ENCODE measurements around the gene RXRG. TPM values are rescaled to one million over a fixed set of nuclear protein-coding genes. Genes with fewer than 3 reads are reported as not detected.

The RXRG gene
- total and polyA plus RNA-seq, 2 of the 8 experiments (the other 6 are each of a cell fraction or from before 2014, with no cell fraction given) = not detected

DNA sequence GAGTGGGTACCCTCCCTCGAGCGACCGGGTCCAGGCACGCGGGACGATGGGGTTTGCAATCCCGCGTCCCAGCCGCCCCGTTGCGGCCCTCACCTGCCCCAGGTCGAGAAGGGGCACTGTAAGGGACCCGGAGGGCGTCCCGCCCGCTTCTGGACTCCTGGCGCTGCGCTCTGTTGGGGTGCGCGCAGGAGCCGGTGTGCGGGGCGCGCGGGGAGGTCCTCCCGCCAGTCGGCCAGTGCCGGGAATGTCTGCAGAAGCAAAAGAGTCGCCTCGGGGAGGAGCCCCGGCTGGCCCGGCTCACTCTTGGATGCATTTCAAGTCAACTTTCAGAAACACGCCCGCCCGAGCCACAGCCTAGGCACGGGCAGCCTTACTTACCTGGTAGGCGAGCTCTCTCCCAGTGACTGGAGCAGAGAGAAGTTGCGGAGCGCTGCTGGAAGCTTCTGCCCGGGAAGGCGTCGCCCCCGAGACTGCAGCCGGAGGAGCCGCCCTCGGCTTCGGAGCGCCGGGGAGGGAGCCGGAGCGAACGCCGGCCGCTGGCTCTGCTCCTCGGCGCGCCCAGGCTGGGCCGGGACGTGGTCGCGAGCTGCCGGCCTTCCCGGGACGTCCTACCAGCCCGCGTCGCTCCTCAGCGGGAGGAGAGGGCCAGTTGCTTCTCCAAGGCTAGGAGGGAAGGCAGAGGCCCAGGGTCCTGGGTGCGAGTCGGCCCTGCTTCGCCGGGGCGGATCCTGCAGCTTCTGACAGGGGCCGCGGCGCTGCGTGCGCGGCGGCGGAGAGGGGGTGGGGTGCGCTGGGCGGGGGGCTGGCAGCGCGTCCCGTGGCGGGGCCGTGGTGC is 88.7 kb downstream of the RXRG start, which contains the start of gene LMX1A (continued):
- TF ChIP-seq, protein P1, sequence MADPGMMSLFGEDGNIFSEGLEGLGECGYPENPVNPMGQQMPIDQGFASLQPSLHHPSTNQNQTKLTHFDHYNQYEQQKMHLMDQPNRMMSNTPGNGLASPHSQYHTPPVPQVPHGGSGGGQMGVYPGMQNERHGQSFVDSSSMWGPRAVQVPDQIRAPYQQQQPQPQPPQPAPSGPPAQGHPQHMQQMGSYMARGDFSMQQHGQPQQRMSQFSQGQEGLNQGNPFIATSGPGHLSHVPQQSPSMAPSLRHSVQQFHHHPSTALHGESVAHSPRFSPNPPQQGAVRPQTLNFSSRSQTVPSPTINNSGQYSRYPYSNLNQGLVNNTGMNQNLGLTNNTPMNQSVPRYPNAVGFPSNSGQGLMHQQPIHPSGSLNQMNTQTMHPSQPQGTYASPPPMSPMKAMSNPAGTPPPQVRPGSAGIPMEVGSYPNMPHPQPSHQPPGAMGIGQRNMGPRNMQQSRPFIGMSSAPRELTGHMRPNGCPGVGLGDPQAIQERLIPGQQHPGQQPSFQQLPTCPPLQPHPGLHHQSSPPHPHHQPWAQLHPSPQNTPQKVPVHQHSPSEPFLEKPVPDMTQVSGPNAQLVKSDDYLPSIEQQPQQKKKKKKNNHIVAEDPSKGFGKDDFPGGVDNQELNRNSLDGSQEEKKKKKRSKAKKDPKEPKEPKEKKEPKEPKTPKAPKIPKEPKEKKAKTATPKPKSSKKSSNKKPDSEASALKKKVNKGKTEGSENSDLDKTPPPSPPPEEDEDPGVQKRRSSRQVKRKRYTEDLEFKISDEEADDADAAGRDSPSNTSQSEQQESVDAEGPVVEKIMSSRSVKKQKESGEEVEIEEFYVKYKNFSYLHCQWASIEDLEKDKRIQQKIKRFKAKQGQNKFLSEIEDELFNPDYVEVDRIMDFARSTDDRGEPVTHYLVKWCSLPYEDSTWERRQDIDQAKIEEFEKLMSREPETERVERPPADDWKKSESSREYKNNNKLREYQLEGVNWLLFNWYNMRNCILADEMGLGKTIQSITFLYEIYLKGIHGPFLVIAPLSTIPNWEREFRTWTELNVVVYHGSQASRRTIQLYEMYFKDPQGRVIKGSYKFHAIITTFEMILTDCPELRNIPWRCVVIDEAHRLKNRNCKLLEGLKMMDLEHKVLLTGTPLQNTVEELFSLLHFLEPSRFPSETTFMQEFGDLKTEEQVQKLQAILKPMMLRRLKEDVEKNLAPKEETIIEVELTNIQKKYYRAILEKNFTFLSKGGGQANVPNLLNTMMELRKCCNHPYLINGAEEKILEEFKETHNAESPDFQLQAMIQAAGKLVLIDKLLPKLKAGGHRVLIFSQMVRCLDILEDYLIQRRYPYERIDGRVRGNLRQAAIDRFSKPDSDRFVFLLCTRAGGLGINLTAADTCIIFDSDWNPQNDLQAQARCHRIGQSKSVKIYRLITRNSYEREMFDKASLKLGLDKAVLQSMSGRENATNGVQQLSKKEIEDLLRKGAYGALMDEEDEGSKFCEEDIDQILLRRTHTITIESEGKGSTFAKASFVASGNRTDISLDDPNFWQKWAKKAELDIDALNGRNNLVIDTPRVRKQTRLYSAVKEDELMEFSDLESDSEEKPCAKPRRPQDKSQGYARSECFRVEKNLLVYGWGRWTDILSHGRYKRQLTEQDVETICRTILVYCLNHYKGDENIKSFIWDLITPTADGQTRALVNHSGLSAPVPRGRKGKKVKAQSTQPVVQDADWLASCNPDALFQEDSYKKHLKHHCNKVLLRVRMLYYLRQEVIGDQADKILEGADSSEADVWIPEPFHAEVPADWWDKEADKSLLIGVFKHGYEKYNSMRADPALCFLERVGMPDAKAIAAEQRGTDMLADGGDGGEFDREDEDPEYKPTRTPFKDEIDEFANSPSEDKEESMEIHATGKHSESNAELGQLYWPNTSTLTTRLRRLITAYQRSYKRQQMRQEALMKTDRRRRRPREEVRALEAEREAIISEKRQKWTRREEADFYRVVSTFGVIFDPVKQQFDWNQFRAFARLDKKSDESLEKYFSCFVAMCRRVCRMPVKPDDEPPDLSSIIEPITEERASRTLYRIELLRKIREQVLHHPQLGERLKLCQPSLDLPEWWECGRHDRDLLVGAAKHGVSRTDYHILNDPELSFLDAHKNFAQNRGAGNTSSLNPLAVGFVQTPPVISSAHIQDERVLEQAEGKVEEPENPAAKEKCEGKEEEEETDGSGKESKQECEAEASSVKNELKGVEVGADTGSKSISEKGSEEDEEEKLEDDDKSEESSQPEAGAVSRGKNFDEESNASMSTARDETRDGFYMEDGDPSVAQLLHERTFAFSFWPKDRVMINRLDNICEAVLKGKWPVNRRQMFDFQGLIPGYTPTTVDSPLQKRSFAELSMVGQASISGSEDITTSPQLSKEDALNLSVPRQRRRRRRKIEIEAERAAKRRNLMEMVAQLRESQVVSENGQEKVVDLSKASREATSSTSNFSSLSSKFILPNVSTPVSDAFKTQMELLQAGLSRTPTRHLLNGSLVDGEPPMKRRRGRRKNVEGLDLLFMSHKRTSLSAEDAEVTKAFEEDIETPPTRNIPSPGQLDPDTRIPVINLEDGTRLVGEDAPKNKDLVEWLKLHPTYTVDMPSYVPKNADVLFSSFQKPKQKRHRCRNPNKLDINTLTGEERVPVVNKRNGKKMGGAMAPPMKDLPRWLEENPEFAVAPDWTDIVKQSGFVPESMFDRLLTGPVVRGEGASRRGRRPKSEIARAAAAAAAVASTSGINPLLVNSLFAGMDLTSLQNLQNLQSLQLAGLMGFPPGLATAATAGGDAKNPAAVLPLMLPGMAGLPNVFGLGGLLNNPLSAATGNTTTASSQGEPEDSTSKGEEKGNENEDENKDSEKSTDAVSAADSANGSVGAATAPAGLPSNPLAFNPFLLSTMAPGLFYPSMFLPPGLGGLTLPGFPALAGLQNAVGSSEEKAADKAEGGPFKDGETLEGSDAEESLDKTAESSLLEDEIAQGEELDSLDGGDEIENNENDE (IDR thresholded peaks at IDR 0.05; ENCODE audit: insufficient replicate concordance, low read length) = no peak
- TF ChIP-seq SIRT6 (IDR thresholded peaks at IDR 0.05; ENCODE audit: low read length) (no peak), POLR2AphosphoS5 (IDR thresholded peaks at IDR 0.05; ENCODE audit: low read depth, low read length) (no peak), CTBP2 (IDR thresholded peaks at IDR 0.05; ENCODE audit: borderline replicate concordance, insufficient read depth, insufficient read length, low read length) (peak; percentile 42), NANOG (IDR thresholded peaks at IDR 0.05; ENCODE audit: insufficient read depth, low read depth, low read length, poor library complexity, severe bottlenecking) (no peak), BRCA1 (IDR thresholded peaks at IDR 0.05; ENCODE audit: low read depth, low read length) (no peak), SIN3A (conservative IDR thresholded peaks at IDR 0.05 in 1 of 2, IDR thresholded peaks at IDR 0.05 in 1 of 2; ENCODE audit: low read depth in 1 of 2, low read length in 2 of 2) (0 out of 4 replicates have a peak, but pooled peaks of 1 of the 2 experiments have one; percentile 45), CBX5 (IDR thresholded peaks at IDR 0.05; ENCODE audit: low read depth, low read length) (no peak), RAD21 (IDR thresholded peaks at IDR 0.05 in 1 of 2, conservative IDR thresholded peaks at IDR 0.05 in 1 of 2; ENCODE audit: low read depth in 2 of 2, low read length in 2 of 2) (no peak)
